GM10248 (cell line): ENCODE measurements around the gene PDZRN3.

Experiments
- CTCF ChIA-PET: fragments of 300-600 bp; sonication (Branson Sonifier 250); formaldehyde crosslinking; extraction: SDS; loops from one replicate; lab custom pipeline; 2021; ENCODE audit warnings: antibody characterized with exemption; lab: Yijun Ruan, JAX
- POLR2A ChIA-PET: fragments of 350-650 bp; sonication (Branson Sonifier 250); formaldehyde crosslinking; extraction: SDS; loops from one replicate; lab custom pipeline; 2020; ENCODE audit warnings: antibody characterized with exemption; lab: Yijun Ruan, JAX
- DNase-seq: peaks from one replicate; pipeline ENCODE4 v3.0.0; 2012; ENCODE audit errors: extremely low spot score
- CTCF ChIP-seq: IDR thresholded peaks from 2 replicates; pipeline ENCODE4 v1.5.1; 2012; ENCODE audit warnings: mild to moderate bottlenecking, low read depth; ENCODE audit errors: extremely low read depth, missing control alignments, control extremely low read depth

PDZRN3 gene

DNA sequence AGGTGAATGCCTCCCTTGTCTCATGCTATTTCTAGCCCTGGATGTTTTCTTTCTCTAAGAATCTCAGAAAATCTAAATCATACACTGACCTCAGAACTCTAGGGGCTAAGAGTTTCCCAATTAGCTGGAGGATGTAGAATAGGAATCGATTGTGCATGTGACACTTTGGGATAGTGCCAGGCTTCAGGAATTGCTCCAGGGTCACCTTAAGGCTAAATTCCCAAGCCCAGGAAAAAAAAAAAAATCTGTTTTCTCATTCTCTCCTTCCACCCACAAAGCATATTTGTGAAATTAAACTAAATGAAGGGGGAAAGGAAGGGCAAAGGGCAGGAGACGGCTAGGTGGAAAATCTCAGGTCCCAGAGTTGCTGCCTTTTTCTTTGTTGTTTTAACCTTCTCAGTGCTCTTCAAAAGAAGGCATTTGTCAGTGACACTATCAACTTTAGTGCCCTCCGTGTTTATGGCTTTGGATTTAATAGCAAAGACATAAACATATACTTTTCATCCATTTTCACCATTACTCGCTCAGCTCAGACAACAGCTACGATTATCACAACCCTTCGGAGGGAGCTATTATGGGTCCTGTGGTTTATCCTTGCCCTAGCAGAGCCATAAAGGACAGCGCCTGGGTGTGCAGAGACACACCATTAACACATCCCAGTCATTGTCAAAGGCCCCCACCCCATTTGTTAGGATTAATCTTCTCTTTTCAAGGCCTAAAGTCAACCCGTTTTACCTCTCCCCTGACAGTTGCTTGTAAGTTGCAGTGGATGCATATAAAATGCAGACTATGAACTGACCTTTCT lies 271.7 kb downstream of the PDZRN3 start:
- DNase-seq: no peak
- CTCF ChIA-PET: interaction anchor here (1.5 kb wide), 1 partner anchor 24 kb away, joined by 4 read pairs; no protein-coding TSS in a partner anchor
- TF ChIP-seq CTCF: no peak
- POLR2A ChIA-PET: no interaction called here

DNA sequence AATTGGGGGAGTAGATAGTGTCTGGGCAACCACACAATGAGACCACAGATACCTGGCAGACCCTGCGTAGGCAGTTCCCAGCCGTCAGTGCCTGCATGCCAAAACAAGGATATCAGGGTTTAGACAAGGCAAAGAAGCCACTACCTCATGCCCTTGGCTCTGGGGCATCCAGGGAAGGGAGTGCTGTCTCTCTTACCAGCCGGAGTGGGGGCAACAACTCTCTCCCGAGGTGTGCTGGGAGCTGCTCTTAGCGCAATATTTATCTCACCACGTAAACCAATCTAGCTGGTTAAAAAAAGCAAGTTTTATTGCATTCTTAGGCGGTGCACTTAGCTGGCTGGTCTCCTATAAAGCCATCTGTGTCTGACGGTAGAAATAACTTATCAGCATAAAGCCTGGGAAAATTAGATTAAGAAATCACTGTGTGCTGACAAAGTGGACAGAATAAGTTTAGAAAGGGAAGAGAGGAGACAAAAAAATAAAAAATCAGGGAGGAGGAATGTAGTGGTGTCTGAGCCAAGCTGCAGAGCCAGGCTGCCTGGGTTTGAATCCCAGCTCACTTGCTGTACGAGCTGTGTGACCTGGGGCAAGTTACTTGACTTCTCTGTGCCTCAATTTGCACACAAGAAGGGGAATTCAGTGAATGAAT lies 273.2 kb downstream of the PDZRN3 start:
- CTCF ChIA-PET: interaction anchor here (1.5 kb wide), 1 partner anchor 23 kb away, joined by 4 read pairs; no protein-coding TSS in a partner anchor
- no peak for TF ChIP-seq CTCF
- DNase-seq: no peak
- POLR2A ChIA-PET: no interaction called here

GRCh38 chr3:73350996-73351395 lies 273.7 kb downstream of the PDZRN3 start:
- DNase-seq: no peak
- ChIA-PET CTCF (no interaction called here), POLR2A (no interaction called here)
- TF ChIP-seq CTCF: no peak

DNA sequence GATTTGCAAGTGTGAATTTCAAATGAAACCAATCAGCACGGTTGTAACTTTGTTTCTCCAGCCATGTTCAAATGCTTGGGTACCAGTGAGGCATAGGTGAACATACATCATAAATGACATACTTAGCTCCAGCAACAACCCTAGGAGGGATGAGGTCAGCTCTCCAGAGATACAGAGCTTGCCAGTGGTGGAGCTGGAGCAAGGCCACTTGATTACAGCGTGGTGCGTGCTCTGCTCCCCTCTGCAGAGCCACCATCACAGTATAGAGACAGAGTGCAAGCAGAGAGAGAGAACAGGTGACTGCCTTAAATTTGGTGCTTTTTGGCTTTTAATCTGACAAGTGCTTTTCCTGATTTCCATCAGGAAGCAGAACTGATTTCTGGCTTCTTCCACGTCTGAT lies 275.1 kb downstream of the PDZRN3 start:
- POLR2A ChIA-PET: no interaction called here
- CTCF ChIA-PET: no interaction called here
- TF ChIP-seq CTCF: no peak
- no peak for DNase-seq

DNA sequence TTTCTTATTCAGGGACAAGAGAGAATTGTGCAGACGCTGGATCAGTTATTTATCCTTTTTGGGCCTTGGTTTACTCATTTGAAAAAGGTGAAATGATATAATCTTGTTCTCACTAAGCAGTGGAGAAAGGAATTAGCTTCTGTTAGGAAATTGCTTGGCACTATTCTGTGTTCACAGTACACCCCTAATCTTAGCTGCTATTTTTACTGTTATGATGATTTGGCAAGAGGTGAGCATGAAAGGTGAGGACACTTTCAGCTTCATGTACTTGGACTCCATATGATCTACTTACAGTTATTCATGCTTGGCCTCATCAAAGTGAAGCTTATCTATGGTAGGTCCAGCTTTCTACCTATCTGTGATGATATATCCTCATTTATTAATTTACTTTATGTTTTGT lies 282.7 kb downstream of the PDZRN3 start:
- no peak for TF ChIP-seq CTCF
- ChIA-PET POLR2A (no interaction called here), CTCF (no interaction called here)
- DNase-seq: no peak

DNA sequence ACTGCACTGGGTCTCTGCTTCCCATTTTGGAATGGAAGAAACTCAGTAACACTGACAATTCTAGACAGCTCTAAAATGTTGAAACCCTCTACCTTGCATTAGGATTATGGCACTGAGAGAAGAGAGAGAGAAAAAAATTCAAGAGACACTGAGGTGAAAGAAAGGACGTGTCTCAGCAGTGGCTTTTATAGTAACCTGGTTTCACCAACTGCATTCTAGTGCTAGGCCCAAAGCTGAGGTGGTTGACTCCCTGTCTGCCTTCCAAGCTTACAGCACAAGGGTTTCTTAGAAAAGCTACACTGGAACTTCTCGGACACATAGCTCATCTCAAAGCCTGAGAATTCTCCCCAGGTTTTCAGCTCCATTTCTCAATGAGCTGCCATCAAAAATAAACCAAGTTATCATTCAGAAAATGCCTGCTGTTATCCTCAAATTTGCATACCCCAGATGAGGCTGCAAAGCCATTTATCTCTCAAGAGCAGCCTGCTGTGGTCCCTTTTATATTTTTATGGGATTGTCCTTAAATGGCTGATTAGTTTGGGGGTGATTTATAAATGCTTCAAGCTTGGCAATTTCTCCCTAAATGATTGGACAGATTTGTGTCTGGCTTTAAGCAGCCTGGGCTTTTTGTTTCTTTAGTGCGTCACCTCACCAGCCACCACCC lies 283.3 kb downstream of the PDZRN3 start:
- CTCF ChIA-PET: no interaction called here
- POLR2A ChIA-PET: no interaction called here
- no peak for DNase-seq
- no peak for TF ChIP-seq CTCF
